Stomach (tissue), 4 donors: ENCODE data around the gene SLC16A2.

Source experiments
- CTCF ChIP-seq, 7 experiments: fragments of 450-650 bp in 4 of 7; fragments of 200-600 bp in 3 of 7; sonication (generic) in 3 of 7; IDR thresholded peaks; one replicate each; pipeline ENCODE4 v1.5.1; 2016 to 2019; ENCODE audit warnings: antibody characterized with exemption in 7 of 7, control low read depth in 2 of 7, mild to moderate bottlenecking in 1 of 7
- EP300 ChIP-seq: sonication (generic); formaldehyde crosslinking; IDR thresholded peaks from one replicate; pipeline ENCODE4 v1.6.1; 2017; ENCODE audit warnings: antibody characterized with exemption
- POLR2A ChIP-seq, 4 donors: fragments of 450-650 bp; IDR thresholded peaks; one replicate each; pipeline ENCODE4 v1.6.1; 2016; ENCODE audit warnings: antibody characterized with exemption in 4 of 4, control low read depth in 2 of 4, mild to moderate bottlenecking in 1 of 4, moderate library complexity in 1 of 4
- POLR2AphosphoS5 ChIP-seq, 3 donors: sonication (generic); formaldehyde crosslinking; IDR thresholded peaks; one replicate each; pipeline ENCODE4 v1.6.1; 2016; ENCODE audit warnings: antibody characterized with exemption in 3 of 3

GRCh38 chrX:74465424-74465823, 44.1 kb downstream of the SLC16A2 start:
- TF ChIP-seq POLR2AphosphoS5 (IDR thresholded peaks at IDR 0.05), result no peak
- TF ChIP-seq CTCF (IDR thresholded peaks at IDR 0.05), result no peak
- no peak for TF ChIP-seq POLR2A (IDR thresholded peaks at IDR 0.05)
- TF ChIP-seq EP300, result no peak
